ENCODE measurements around the gene GATA3. TPM values are rescaled to one million over a fixed set of nuclear protein-coding genes. Genes with fewer than 3 reads are reported as not detected.

The GATA3 gene
- total RNA-seq, 2 donors from 2014 or later, result 10.4 to 19.9 TPM

- H3K4me1 ChIP-seq (replicated peaks), result no peaks in the 10 kb centered on the region
- H3K27me3 ChIP-seq (replicated peaks; ENCODE audit: insufficient read depth), result no peaks in the 10 kb centered on the region
- WGBS, result 75% methylated on average over 7 of the region's 7 CpGs
- no peak for DNase-seq (ENCODE audit: low spot score)
- H3K9me3 ChIP-seq, result no peaks in the 10 kb centered on the region
- H3K4me3 ChIP-seq, result no peak overlapping the region
- intact Hi-C loops (cut with DNase I), result no loop called here
- TF ChIP-seq CTCF (IDR thresholded peaks at IDR 0.05) (no peak), POLR2AphosphoS5 (IDR thresholded peaks at IDR 0.05) (no peak), POLR2A (IDR thresholded peaks at IDR 0.05) (no peak)
- H3K36me3 ChIP-seq, result no peaks in the 10 kb centered on the region
- no peak overlapping the region for H3K27ac ChIP-seq
Observed at GRCh38 chr10:8069627-8070026, 15.1 kb downstream of the GATA3 start.

- Histone ChIP-seq H3K36me3 (no peaks in the 10 kb centered on the region), H3K27ac (no peak overlapping the region), H3K4me3 (no peak overlapping the region), H3K9me3 (no peaks in the 10 kb centered on the region), H3K4me1 (replicated peaks) (no peaks in the 10 kb centered on the region), H3K27me3 (replicated peaks; ENCODE audit: insufficient read depth) (no peaks in the 10 kb centered on the region)
- no peak for TF ChIP-seq POLR2A (IDR thresholded peaks at IDR 0.05)
- no peak for TF ChIP-seq CTCF (IDR thresholded peaks at IDR 0.05)
- no peak for TF ChIP-seq POLR2AphosphoS5 (IDR thresholded peaks at IDR 0.05)
- WGBS, result 88% methylated on average over 6 of the region's 6 CpGs
- intact Hi-C loops (cut with DNase I), result no loop called here
- no peak for DNase-seq (ENCODE audit: low spot score)
Observed at GRCh38 chr10:8070440-8070839, 16.0 kb downstream of the GATA3 start.

- no peak overlapping the region for H3K4me3 ChIP-seq
- WGBS, result 93% methylated on average over 3 of the region's 3 CpGs
- H3K9me3 ChIP-seq, result no peaks in the 10 kb centered on the region
- DNase-seq (ENCODE audit: low spot score), result no peak
- TF ChIP-seq CTCF (IDR thresholded peaks at IDR 0.05) (no peak), POLR2AphosphoS5 (IDR thresholded peaks at IDR 0.05) (no peak), POLR2A (IDR thresholded peaks at IDR 0.05) (no peak)
- intact Hi-C loops (cut with DNase I), result no loop called here
- H3K27ac ChIP-seq, result no peak overlapping the region
- H3K27me3 ChIP-seq (replicated peaks; ENCODE audit: insufficient read depth), result no peaks in the 10 kb centered on the region
- no peaks in the 10 kb centered on the region for H3K36me3 ChIP-seq
- no peaks in the 10 kb centered on the region for H3K4me1 ChIP-seq (replicated peaks)
Observed at GRCh38 chr10:8071006-8071405, 16.5 kb downstream of the GATA3 start.

GRCh38 chr10:8071666-8072065 is 17.2 kb downstream of the GATA3 start:
- Histone ChIP-seq H3K4me3 (no peak overlapping the region), H3K27ac (no peak overlapping the region), H3K9me3 (no peaks in the 10 kb centered on the region), H3K27me3 (replicated peaks; ENCODE audit: insufficient read depth) (no peaks in the 10 kb centered on the region), H3K36me3 (no peaks in the 10 kb centered on the region), H3K4me1 (replicated peaks) (no peaks in the 10 kb centered on the region)
- intact Hi-C loops (cut with DNase I), result no loop called here
- WGBS, result 80% methylated on average over 5 of the region's 5 CpGs
- DNase-seq (ENCODE audit: low spot score), result no peak
- TF ChIP-seq POLR2A (IDR thresholded peaks at IDR 0.05) (no peak), POLR2AphosphoS5 (IDR thresholded peaks at IDR 0.05) (no peak), CTCF (IDR thresholded peaks at IDR 0.05) (no peak)

GRCh38 chr10:8072211-8072610 is 17.7 kb downstream of the GATA3 start:
- no peaks in the 10 kb centered on the region for H3K27me3 ChIP-seq (replicated peaks; ENCODE audit: insufficient read depth)
- TF ChIP-seq POLR2A (IDR thresholded peaks at IDR 0.05) (no peak), CTCF (IDR thresholded peaks at IDR 0.05) (no peak), POLR2AphosphoS5 (IDR thresholded peaks at IDR 0.05) (no peak)
- H3K27ac ChIP-seq, result no peak overlapping the region

More at GRCh38 chr10:8072211-8072610, 17.7 kb downstream of the GATA3 start:
- Histone ChIP-seq H3K36me3 (no peaks in the 10 kb centered on the region), H3K4me1 (replicated peaks) (no peaks in the 10 kb centered on the region), H3K4me3 (no peak overlapping the region), H3K9me3 (no peaks in the 10 kb centered on the region)
- WGBS, result 76% methylated on average over 4 of the region's 4 CpGs
- intact Hi-C loops (cut with DNase I), result no loop called here
- DNase-seq (ENCODE audit: low spot score), result no peak

Measured in prostate gland (tissue), 2 donors.